Measurements from ENCODE around the gene RIMBP2.

RIMBP2 gene

DNA sequence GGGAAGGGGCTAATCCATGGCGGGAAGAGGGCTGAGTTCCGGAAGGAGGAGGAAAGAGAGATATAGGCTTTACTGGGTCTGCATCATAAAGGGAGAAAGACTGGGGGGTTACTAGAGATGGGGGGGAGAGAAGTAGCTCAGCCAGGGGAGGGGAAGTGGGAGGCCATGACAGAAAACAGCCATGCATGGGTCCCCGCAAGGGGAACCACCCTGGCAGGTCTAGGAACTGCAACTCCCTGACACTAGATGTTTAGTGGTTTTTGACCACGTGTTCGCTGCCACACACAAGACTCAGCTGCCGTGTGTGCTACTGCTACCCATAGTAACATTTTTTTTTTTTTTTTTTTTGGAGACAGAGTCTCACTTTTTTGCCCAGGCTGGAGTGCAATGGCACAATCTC is 145.0 kb downstream of the RIMBP2 start:
- no peak for DNase-seq (ENCODE audit: low spot score)

DNA sequence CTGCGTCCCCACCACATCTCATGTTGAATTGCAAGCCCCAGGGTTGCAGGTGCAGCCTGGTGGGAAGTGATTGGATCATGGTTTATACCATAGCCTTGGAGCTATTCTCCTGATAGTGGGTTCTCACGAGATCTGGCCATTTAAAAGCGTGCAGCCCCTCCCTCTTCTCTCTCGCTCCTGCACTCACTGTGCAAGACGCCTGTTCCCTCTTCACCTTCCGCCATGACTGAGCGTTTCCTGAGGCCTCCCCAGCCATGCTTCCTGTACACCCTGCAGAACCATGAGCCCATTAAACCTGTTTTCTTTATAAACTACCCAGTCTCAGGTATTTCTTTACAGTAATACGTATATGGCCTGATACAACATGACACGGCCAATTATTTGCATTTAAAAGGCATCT is 146.6 kb downstream of the RIMBP2 start:
- no peak for DNase-seq (ENCODE audit: low spot score)

DNA sequence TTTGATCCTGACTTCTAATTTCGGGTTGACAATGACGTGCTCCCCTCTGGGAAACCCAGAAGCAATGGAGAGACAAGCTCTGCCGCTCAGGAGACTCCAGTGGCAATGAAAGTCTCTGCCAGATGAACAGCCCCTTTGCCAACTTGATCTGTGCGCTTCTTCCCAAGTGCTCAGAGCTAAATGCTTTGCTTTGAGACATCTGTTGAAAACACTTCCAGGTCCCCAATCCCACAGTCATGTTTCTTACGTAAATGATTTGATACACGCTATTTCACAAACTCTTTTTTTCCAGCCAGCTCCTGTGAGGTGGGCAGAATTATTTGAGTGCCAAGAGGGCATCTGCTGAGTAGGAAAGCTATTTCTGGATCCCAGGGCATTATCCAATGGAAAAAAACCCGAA is 147.6 kb downstream of the RIMBP2 start:
- no peak for DNase-seq (ENCODE audit: low spot score)

- DNase-seq (ENCODE audit: low spot score): no peak
These were observed 148.1 kb downstream of the RIMBP2 start for GRCh38 chr12:130568041-130568440.

DNA sequence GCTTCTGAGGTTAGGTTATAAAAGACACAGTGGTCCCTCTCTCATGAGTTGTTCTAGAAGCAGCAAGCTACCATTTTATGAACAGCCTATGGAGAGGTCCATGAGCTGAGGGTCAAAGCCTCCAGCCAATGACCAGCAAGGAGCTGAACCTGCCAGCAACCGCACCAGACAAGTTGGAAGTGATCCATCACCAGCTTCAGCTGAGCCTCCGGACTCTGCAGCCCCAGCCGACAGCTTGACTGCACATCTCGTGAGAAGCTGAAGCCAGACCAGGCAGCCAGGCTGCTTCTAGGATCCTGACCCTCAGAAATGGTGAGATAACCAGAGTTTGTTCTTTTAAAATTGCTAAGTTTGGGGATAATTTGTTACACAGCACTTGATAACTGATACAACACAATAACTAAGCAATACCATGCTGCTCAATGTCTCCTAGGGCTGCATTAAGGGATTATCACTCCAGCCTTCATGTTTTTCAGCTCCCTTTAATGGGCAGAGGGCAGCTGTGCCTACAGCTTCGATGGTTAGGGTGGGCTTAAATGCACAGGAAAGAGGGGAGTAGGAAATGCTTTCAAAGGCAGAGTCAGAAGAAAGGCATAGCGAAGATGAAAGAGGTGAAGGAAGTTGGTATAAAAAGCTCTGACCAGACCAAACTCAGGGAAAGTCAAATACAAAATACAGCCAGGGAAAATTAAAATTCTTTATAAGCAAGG is 149.5 kb downstream of the RIMBP2 start:
- no peak for DNase-seq (ENCODE audit: low spot score)

- no peak for DNase-seq (ENCODE audit: low spot score)
These were observed 150.9 kb downstream of the RIMBP2 start for GRCh38 chr12:130565189-130565588.

GRCh38 chr12:130563323-130563722 is 152.8 kb downstream of the RIMBP2 start:
- DNase-seq (ENCODE audit: low spot score): no peak

DNA sequence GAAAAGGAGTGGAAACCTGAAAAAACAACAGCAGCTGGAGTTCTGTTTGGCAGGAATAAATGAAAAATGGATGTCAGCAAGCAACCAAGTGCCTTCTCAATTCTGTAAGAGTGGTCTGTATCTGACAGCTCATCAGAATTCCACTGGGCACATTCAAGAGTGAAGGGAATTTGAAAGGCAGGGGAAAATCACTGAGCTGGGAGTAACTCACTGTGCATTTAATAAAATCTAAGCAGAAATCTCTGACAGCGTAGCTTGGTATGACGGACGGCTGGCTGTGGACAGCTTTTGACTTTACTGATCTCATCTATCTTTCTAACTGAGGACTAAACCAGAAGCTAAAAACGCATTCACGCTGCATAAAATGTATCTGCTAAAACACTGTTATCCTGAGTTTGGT is 153.4 kb downstream of the RIMBP2 start:
- no peak for DNase-seq (ENCODE audit: low spot score)

GRCh38 chr12:130560321-130560720 is 155.8 kb downstream of the RIMBP2 start:
- no peak for DNase-seq (ENCODE audit: low spot score)

DNA sequence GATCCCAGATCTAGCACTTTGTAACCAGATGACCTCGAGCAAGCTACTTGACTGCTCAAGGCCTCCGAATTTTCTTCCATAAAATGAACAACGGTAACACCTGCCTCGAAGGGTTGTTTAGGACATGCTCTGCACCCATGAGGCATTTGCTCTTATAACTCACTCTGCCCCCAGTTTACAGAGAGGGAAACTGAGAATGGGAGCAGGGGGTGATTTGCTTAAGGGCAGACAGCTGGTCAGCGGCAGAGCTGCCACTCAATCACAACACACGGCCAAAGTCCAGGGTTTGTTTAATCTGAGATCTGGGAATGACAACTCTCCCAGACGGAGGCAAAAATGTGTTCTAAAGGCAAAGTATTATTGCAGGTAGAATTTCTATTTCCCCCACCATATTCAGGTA is 156.3 kb downstream of the RIMBP2 start:
- DNase-seq (ENCODE audit: low spot score): no peak

DNA sequence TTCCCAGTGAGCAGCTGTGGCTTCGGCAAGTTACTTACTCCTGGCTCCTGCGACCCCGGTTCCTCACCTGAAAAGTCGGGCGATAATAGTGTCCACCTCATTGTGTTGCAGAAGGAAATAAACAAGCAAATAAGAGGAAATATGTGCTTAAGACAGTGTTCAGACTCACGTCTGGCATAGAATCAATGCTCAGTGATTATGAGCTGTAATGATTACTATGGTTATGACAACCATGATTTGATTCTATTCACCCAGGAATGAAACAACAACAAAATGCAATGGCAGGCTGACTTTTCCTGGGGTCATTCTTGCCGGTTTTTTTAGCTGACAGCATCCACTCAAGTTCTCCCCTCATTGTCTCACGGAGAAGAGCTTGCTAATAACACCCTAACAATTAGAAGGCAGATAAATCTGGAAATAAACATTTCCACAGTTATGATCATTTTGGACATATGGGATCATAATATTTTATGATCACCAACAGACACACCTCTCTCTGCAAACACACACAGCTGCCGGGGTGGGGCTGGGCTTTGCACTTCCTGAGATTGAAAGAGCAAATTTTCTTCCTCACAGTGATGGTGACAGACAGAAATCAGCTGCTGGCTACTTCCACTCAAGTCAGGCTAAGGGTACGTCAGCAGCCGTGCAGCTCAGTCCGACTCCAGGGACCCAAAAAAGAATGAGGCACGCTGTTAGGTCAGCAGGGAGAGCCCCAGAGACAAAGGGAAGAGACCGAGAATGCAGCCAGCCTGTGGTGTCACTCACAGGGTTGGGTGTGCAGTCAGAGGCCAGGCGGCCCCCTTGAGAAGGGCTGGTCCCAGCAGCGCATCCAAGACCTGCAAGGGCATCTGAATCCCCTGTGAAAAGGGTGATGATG is 158.0 kb downstream of the RIMBP2 start:
- DNase-seq (ENCODE audit: low spot score): no peak

DNA sequence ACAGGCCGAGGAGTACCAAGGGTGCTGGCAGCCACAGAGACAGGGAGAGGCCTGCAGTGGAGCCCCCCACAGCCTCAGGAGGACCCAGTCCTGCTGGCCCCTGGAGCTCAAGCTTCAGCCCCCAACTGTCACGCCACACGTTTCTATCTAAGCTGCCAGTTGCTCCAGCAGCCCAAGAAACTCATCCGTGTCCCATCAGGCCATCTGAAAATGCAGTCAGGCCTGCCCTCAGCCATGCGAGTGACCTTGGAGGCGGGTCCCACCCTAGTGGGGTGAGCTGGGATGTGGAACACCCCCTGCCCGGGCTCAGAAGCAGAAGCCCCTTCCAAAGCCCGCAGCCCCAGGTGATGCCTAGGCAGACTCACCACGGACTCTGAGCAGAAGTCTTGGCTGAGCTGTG is 158.9 kb downstream of the RIMBP2 start:
- no peak for DNase-seq (ENCODE audit: low spot score)

DNA sequence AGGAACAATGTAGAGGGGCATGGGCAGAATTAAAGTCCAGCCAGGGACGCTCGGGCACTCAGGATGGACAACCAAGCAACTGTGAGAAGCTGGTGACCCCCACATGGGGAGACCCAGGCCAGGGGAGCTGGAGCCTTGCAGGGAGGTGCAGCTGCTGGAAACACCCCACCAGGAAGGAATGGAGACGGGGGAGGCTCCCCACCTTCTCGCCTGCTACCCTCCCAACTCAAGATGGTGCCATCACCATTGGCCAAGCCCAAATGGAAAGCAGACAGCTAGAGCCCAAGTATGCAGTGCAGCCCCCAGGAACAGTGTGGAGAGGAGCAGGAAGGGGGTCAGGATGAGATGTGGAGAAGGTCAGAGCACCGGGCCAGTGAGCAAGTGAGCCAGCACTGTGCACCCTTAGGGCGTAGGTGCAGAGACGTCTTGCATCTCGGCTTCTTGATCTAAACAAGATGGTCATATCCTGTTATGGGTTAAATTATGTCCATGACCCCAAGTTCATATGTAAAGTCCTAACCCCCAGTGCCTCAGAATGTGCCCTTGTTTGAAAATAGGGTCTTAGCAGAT is 159.5 kb downstream of the RIMBP2 start:
- no peak for DNase-seq (ENCODE audit: low spot score)

DNA sequence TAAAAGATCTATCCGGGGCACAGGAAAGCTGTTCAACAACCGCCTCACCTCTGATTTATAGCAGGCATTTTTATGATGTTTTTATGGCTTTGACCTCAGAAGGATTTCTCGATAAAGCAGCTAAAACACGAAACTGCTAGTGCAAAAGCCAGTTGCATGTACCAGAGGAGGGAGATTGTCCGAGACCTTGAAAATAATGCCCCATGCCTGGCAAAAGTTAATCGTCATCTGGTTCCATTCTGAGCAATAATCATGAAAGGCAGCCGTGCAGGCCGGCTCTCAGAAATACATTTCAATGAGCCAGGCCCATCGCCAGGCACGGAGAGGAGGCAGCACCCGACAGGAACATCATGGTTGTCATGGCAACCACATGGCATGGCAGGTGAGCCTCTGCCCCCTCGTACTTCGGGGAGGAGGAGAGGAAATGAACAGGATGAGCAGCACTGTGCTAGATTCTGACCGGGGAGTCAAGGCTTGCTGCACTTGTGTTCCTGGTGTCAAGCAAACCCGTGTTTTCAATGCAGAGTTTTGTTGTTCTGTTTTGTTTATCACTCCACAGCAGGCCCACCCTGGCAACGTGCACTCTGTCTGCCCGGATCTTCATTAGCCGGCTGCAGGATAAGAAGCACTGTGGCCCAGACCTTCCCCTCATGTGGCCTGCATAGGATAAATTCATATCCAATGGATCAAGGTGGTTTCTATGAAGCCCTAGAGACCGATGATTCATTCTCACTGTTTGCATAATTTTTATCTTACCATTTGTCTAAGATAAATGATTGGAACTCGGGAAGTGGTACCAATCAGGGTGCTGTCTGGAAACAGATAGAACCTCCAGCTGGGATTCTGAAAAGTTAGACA is 160.2 kb downstream of the RIMBP2 start:
- no peak for DNase-seq (ENCODE audit: low spot score)

GRCh38 chr12:130555221-130555620 is 160.9 kb downstream of the RIMBP2 start:
- DNase-seq (ENCODE audit: low spot score): no peak

DNA sequence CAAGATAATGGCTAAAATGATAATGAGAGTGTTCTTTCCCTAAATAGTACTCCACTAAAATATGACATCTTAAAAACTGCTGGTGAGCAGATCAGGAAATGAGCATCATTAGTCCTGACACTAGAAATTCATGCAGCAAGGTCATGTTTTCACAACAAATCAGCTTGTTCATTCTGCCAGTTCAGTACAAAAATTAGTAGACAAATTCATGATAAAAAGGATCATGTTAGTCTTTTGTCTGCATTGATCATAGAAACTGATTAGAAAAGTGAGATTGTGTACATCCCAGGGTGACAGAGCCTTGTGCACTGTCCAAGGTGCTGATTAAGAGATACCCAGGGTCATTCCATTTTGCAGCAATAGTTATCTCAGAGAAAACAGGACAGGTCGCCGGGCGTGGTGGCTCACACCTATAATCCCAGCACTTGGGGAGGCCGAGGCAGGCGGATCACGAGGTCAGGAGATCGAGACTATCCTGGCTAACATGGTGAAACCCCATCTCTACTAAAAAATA is 163.6 kb downstream of the RIMBP2 start:
- DNase-seq (ENCODE audit: low spot score): no peak

- no peak for DNase-seq (ENCODE audit: low spot score)
These were observed 166.7 kb downstream of the RIMBP2 start for GRCh38 chr12:130549361-130549760.

DNA sequence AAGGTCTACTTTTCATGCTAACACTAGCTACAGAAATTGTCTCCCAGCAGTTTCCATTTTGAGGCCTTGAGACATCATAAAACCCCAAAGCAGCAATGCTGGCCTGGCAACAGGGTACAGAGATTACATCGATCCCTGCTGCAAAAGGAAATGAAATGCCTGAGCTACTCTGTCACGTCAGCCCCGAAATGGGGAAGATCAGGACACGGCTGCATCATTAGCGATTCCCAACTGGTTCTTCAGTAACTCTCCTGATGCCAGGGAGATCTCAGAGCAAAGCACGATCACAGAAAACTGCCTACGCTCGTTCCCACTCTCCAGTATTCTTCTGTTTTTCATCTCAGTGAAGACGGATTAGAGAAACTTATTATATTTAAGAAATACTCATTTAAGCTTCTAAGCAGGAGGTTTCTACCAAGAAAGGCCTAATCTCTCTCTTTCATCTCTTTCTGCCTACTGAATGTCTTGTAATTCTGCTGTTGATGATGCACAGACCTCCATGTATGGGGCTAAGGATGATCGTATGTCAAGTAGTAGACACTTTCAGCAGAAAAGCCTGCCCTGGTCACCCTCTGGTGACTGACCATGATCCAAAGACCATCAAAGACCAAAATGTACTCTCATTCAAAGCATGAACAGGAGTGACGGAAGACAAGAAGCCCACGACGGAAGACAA is 168.5 kb downstream of the RIMBP2 start:
- DNase-seq (ENCODE audit: low spot score): no peak

DNA sequence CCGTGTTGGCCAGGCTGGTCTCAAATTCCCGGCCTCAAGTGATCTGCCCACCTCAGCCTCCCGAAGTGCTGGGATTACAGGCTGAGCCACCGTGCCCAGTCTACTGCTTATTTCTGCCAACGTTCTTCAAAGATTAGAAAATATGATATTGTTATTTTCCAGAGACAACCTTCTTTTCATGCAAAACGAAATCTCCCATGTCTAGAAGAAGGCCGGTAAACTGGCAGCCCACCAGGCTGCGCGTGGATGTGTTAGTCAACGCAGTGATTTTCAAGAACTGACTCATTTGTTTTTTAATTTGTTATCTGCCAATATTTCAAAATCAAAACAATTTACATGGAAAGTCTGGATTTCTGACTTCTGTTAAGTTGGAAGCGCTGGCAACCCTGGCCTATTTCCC is 169.6 kb downstream of the RIMBP2 start:
- no peak for DNase-seq (ENCODE audit: low spot score)

DNA sequence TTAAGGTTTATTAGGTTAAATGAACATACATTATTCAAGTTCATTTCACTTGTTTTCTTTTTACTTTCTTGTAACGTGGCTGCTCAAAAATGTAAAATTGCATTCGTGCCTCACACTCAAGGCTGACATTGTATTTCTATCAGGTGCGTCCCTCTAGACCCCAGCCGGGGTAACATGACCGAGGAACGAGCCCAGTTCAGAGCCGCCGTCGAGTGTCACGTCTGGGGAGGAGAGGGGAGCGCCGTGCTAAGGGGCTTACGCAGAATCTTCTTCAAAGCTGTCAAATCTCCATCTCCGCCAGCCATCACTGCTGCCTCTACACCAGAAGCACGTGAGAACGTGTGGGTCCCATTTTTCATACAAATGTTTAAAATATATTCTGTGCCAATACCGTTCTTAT is 170.6 kb downstream of the RIMBP2 start:
- no peak for DNase-seq (ENCODE audit: low spot score)

DNA sequence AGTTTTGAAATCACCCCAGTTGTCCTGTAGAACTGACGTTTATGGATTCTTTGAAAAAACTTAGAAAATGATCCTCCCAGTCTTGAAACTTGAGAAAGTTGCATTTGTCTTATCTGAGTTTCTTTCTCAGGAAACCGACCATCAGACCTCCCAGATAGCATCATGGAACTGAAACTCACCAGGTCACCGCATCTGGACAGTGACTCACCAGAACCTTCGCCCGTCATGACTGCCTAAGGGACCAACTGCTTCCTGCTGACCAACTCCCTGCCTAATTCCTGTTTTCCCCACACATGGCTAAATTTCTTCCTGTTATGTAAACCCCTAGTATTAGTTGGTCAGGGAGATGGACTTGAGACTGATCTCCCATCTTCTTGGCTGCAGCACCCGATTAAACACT is 175.7 kb downstream of the RIMBP2 start:
- no peak for DNase-seq (ENCODE audit: low spot score)

All from GM03348 (cell line).